Measurements from ENCODE around the gene UNC119.

UNC119 gene

DNA sequence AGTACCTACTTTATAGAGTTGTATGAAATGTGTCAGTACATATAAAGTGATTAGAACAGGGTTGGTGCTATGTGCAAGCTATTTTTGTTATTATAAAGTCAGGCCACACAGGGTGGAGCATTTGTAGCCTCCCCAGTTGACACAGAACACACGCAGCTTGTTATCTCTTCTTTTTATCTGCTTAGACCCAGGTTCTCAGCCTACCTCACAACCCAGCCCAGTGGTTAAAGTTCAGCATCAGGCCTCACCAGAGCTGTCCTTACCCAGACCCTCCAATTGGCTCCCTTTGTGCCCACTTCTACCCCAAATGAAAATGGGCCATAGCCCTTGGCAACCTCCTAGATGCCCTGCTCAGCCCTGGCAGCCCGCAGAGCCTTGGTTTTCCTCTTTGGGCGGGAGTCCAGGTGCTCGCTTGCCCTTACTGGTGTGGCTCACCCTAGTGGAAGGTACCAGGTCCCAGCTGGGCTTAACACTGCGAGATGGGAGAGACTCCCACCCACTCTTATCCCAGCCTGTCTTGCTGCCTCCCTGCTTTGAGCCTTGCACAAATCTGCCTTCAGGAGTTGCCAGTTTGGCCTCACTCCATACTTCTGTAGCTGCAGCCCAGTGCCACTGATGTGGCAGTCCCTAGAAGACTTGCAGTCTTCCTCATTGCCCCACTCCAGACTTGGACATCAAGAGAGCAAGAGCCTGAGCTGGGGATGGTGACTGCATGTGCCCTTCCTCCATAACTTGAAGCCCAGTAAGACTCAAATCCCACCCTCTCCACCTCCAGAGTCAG lies 20.0 kb upstream of the UNC119 start:
- no peak for DNase-seq

DNA sequence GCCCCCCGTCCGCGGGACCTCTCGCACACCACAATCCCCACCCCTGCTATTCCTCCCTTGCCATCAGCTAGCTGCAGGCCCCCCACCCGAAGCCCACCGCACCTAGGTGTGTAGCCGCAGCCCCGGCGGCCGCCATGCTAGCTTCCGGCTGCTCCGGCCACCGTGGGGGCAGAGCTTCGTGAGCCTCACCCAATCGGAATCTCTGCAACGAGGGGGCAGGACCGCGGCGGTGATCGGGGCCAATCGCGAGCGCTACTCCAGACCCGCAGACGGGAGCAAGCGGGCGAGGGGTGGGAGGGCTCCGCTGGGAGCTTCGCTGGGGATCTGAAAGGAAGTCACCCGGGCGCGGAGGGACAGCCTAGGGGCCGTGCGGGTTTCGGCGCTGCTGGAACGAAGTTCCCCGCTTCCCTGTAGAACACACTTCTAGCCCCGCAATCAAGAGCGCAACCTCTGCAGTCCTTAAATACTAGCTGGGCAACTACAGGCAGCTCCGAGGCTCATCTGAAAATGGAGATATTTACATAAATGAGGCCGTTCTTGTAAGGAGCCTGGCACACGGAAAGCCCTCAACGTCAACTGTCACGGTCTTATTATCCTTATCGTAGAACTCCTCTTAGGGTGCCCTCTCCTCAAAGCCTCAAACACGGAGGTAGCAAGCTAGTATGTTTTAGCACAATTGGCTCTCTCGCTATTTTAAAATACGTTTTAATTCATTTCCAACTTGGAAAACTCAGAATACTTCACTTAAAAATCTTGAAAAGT lies 19.1 kb upstream of the UNC119 start, which contains the start of gene PIGS:
PIGS (minus strand) TSS at position 164 of the 762 bp plus-strand sequence; CDS start at position 136, 28 bp downstream.
- DNase-seq = peak; percentile 97

DNA sequence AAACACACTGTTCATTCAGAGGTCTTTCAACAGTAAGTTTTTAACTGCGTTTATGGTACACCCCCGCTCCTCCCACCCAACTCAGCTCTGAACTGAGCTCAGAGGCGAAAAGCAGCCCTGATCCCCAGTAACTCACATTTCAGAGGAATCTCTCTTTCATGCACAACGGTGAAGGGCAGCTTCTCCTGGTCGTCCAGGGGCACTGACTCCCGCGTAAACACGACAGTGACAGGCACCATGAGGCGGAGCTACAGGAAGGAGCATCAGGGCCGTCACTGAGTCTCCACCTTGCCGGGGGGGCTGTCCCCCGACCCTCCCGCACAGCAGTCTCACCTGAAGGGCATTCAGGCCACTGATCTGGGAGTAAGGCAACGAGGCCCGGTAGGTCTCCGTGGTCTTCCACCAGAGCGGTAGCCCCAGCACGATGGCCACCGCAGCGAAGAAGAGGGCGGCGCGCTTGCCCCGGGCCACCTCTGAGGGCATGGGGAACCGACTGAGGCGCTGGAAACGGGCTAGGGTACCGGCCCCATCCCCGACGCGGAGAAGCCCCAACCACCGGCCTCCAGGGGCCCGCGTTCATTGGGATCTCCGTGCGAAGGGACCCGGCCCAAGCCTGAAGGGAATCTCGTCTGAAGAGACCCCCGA lies 18.4 kb upstream of the UNC119 start:
- DNase-seq = peak; percentile 63

GRCh38 chr17:28569446-28569845 lies 17.0 kb upstream of the UNC119 start:
- no peak for DNase-seq

- DNase-seq = no peak
These were observed 15.2 kb upstream of the UNC119 start for GRCh38 chr17:28567604-28568003.

GRCh38 chr17:28563475-28563874 lies 11.1 kb upstream of the UNC119 start:
- no peak for DNase-seq

DNA sequence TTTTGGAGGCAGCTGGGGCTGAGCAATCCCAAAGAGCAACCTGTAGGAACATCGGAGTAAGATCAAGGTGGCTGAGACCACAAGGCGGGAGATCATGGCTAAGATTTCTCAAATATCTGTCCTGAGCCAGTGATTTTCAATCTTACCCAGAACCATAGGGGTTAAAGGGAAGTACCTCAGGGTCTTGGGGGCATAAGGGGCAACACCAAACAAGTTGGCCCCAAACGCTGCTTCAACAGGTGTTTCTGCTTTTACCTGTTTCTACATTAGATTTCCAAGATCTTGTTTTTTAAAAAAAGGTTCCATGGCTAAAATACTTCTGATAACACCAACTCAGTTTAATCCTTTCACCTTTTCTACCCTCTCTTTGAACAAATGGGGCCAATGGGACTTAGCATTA lies 2.6 kb upstream of the UNC119 start:
- DNase-seq = no peak

- DNase-seq = no peak
These were observed 2.1 kb upstream of the UNC119 start for GRCh38 chr17:28554565-28554964.

- DNase-seq = no peak
These were observed 629 bp upstream of the UNC119 start for GRCh38 chr17:28553000-28553505.

DNA sequence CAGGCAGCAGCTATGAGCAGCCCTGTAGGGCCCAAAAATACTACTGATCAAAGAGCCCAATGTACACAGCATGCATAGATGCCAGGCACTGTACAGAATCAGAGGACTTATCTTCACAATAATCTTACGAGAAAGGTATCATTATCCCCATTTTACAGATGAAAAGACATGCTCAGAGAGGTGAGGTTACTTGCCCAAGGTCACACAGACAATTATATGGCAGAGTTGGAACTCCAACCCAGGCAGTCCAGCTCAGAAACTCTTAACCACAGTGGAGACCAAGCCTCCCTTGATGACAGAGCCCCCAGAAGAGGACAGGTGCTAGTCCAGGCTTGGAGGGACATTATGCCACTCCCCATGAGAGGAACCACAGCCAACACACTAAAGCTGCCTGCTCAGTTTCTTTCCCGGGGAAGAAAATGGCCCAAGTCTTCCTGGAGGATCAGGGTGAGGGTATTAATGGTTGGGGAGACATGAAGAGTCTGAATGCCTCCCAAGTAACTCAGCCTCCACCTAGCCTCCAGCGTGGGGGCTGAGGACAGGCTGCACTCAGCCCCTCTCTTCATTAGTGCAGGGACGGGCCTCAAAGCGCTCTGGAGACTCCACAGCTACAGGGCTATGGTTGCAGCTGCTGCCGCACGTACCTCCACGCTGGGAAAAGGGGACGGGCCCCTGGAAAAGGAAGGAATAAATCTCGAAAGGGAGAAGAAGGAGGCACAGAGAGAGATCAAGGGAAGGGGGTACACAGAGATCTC lies 826 bp downstream of the UNC119 start:
- DNase-seq = no peak

- no peak for DNase-seq
These were observed 1.6 kb downstream of the UNC119 start for GRCh38 chr17:28550858-28551257.

DNA sequence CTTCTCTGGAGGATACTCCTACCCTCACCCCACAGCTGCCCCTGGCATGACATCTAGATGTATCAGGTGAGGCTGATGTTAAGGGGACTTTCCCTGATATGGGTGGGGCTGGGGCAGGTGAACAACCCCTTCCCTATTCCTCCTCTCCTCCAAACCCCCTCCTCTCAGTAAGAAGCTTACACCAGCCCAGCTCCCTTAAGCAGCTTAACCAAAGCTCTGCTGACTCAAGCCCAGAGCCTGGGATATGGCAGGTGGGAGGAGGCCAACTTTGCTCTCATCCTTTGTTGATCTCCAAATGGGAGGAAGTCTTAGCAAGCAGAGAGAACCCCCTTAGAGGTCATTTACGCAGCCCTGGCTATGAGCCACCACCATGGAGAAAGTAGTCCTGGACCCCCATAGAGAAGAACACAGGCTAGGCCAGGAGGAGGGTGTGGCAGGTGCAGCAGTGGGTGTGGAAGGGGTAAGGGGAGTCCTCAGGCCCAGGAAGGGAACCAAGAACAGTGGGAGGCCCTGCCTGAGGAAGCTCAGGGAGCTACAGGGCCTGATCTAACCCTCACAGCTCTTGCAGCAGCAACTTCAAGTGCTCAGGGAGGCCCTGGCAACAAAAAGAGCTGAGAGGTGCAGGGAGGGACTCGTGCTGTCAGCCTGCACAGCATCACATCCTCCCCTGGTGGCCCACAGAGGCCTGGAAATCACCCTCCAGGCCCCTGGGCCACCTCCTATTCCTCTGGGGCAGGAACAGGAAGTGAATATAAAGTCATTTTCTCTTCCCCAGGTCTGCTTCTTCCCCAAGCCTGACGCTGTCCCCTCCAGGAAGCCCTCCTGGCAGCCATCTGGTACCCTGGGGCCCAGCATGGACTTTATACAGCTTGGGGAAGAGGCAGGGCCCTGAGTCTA lies 2.9 kb downstream of the UNC119 start:
- peak; percentile 78 for DNase-seq

DNA sequence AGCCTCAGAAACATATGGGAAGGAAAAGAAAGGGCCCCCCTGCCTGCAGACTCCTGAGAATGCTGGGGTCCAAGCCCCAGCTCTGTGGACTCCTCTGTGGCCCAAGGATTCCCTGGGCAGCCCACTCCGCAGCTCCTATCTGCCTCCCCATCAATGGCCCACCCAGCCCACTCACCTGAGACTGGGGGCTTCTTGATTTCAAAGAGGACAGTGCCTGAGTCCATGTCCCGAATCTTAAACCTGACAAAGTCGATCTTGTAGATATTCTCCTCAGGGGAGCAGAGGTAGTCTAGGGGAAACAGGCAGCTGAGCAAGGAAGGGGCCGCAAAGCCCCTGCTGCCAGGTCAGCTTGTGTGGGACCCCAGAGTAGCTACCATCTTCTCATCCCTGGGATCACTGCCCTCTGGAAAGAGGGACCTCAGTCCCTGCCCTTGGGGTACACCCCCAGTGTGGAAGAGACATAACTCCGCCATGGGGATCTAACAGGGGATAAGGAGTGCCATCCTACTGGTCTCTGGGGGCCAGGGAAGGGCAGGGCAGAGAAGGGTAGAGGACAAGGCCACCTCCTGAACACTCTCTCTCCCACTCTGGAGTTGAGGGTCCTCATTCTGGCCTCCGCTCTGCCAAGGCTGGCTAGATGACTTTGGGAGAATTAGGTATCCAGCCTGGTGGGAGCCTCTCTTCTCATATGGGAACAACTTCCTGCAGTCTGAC lies 3.9 kb downstream of the UNC119 start:
- DNase-seq = no peak

GRCh38 chr17:28547623-28548416 lies 4.6 kb downstream of the UNC119 start:
- peak; percentile 89 for DNase-seq

DNA sequence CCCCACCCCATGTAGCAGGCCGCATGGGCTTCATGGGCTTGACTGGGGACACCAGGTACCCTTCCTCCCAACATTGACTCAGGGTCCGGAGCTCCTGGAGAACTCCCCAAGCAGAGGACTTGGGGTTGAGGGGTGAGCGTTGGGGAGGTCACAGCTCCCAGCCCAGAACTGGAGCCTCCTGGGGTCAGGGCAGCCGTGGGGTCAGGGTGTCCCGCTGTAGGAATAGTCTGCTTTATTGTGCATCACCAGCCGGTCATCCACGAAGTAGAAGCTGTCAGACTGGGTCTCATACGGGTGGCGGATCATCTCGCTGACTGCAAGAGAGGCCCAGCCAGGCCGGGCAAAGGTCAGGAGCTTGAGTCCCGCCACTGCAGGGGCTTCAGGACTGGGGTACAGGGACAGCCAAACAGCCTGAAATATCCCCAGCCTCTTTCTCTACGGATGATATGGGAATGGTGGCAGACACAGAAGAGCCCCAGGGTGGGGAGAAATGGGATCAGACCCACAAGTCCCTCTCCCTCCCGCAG lies 5.3 kb downstream of the UNC119 start:
- no peak for DNase-seq

DNA sequence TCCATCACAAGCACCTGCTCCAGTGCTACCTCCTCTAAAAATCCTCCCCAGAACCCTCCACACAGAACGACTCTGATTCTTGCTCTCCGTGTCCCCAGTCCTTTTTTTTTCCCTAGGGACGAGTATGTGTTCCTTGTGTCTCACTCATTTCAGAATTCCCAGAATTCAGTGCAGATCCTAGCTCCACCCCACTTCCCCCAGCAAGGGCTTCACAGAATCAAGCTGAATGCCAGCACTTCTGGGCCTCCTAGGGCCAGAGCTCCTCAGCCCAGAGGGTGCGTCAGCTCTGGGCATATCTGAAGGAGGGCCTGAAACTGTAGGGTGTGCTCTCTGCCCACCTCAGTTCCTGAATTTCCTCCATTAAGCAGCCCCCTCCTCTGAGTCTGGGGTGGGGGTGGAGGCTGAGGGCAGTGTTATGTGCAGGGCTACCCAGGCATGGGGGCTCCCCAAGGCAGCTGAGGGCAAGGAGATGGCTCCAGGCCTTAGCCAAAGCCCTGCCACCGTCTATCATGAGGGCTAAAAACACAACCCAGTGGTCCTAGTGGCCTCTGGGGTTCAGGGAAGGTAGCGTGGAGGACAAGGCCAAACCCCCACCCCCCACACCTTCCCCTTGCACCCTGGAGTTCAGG lies 6.5 kb downstream of the UNC119 start:
- no peak for DNase-seq

- DNase-seq = no peak
These were observed 7.3 kb downstream of the UNC119 start for GRCh38 chr17:28545141-28545503.

DNA sequence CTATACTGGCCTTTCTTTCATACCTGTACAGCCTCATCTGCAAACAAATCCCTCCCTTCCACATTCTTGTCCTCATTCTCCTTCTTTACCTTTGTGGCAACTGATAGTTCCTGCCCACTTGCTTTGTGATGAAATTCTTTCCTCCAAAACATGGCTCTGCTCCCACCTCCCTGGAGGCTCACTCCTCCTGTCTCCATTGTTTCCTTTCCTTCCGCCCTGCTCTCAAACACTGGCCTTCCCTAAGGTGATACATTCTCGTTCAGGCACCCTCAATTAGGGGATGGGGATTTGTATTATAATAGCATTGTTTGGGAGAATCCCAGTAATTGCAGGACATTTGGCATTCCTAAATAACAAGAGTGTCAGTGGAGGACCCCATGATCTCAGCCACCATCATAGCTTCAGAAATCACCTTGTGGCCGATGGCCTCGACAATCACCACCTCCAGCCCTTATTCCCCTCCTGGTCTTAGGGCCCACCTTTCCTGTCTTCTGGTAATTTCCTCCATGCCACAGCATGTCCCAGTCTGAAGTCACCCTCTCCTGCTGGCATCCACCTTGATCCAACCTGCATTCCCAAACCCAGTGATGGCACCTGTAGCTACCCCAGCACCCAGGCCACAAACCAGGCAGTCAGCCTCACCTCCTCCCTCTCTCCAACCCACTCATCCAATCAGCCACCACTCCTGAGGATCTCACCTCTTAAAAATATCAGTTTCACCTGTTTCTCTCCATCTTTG lies 7.9 kb downstream of the UNC119 start:
- DNase-seq = no peak

- DNase-seq = no peak
These were observed 11.0 kb downstream of the UNC119 start for GRCh38 chr17:28541439-28541838.

Data from activated CD4-positive, alpha-beta T cell treated with anti-CD3 and anti-CD28 coated beads, Interleukin-2, Interleukin-6, amounts not matched to agents 100 ng/mL and 50 ng/mL, durations not matched to agents 16 hours and 8 hours (primary cell).